H1 (cell line): ENCODE results near the gene SPATS2.

Source experiments
- FOSL1 ChIP-seq: IDR thresholded peaks from 2 replicates; pipeline ENCODE4 v1.6.1; 2011; ENCODE audit warnings: mild to moderate bottlenecking, low read depth, low read length, moderate library complexity; ENCODE audit not compliant: insufficient read depth
- RNF2 ChIP-seq: fragments of 200-900, 300-1000 bp; sonication (generic); IDR thresholded peaks from 2 replicates; pipeline ENCODE4 v1.7.1; 2016; ENCODE audit warnings: borderline replicate concordance, low read depth, mild to moderate bottlenecking, antibody characterized with exemption, low read length; ENCODE audit not compliant: poor library complexity, severe bottlenecking; ENCODE audit errors: missing control alignments
- TCF12 ChIP-seq: IDR thresholded peaks from 2 replicates; pipeline ENCODE4 v1.6.1; 2011; ENCODE audit warnings: low read depth, mild to moderate bottlenecking, low read length
- TF ChIP-seq, protein P1 (sequence below), 3 experiments: IDR thresholded peaks; 1 replicate in 2 of 3; 2 replicates in 1 of 3; pipeline versions ENCODE4 v1.5.1 to v1.6.1; 2011; ENCODE audit warnings: low read length in 3 of 3, mild to moderate bottlenecking in 3 of 3, inconsistent platforms in 2 of 3, low read depth in 1 of 3, moderate library complexity in 1 of 3; ENCODE audit not compliant: insufficient read depth in 1 of 3; ENCODE audit errors: control extremely low read depth in 1 of 3

- no peak for TF ChIP-seq RNF2
- TF ChIP-seq, protein P1, sequence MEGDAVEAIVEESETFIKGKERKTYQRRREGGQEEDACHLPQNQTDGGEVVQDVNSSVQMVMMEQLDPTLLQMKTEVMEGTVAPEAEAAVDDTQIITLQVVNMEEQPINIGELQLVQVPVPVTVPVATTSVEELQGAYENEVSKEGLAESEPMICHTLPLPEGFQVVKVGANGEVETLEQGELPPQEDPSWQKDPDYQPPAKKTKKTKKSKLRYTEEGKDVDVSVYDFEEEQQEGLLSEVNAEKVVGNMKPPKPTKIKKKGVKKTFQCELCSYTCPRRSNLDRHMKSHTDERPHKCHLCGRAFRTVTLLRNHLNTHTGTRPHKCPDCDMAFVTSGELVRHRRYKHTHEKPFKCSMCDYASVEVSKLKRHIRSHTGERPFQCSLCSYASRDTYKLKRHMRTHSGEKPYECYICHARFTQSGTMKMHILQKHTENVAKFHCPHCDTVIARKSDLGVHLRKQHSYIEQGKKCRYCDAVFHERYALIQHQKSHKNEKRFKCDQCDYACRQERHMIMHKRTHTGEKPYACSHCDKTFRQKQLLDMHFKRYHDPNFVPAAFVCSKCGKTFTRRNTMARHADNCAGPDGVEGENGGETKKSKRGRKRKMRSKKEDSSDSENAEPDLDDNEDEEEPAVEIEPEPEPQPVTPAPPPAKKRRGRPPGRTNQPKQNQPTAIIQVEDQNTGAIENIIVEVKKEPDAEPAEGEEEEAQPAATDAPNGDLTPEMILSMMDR (IDR thresholded peaks at IDR 0.05; ENCODE audit: control extremely low read depth in 1 of 3, insufficient read depth in 1 of 3, low read depth in 1 of 3, low read length in 3 of 3) = no peak
- no peak for TF ChIP-seq FOSL1
- TF ChIP-seq TCF12 = no peak
These were observed 199.1 kb downstream of the SPATS2 start for GRCh38 chr12:49566361-49566760.
